Thoracic aorta (tissue), 2 donors: ENCODE data around the gene SLC4A7. TPM values are rescaled to one million over a fixed set of nuclear protein-coding genes. Genes with fewer than 3 reads are reported as not detected.
A peak's percentile ranks its signal among the peaks of the same experiment; 100 is the strongest.

ENCODE experiments used
- ATAC-seq: fragments of 150-250 bp; one replicate; pipeline ENCODE4 v1.8.0; 2017; ENCODE audit warnings: low read depth; ENCODE audit not compliant: insufficient number of reproducible peaks, low FRiP score
- DNase-seq: peaks from one replicate; pipeline ENCODE4 v3.0.0-alpha.2; 2020; ENCODE audit warnings: low spot score
- H3K27ac ChIP-seq, 2 donors: fragments of 200-600 bp; sonication (generic); 1 replicate in 1 of 2; 2 replicates in 1 of 2; pipeline ENCODE4 v1.5.1; 2016; ENCODE audit warnings: mild to moderate bottlenecking in 2 of 2, moderate library complexity in 2 of 2
- H3K27me3 ChIP-seq: fragments of 200-600 bp; sonication (generic); replicated peaks from 2 replicates; pipeline ENCODE4 v1.6.0; 2016; ENCODE audit warnings: mild to moderate bottlenecking; ENCODE audit not compliant: insufficient read depth
- H3K36me3 ChIP-seq: fragments of 200-600 bp; sonication (generic); one replicate; pipeline ENCODE4 v1.5.1; 2016
- H3K4me1 ChIP-seq, 2 donors: fragments of 200-600 bp; sonication (generic); 1 replicate in 1 of 2; 2 replicates in 1 of 2; pipeline versions ENCODE4 v1.5.1 to v1.6.0; 2016; ENCODE audit warnings: low read depth in 2 of 2, mild to moderate bottlenecking in 1 of 2; ENCODE audit not compliant: control insufficient read depth in 1 of 2
- H3K4me3 ChIP-seq: fragments of 200-600 bp; sonication (generic); 2 replicates; pipeline ENCODE4 v1.5.1; 2016; ENCODE audit warnings: mild to moderate bottlenecking
- H3K9me3 ChIP-seq: fragments of 200-600 bp; sonication (generic); 2 replicates; pipeline ENCODE4 v1.5.1; 2016
- CTCF ChIP-seq: fragments of 200-600 bp; sonication (generic); IDR thresholded peaks from one replicate; pipeline ENCODE4 v1.5.1; 2019; ENCODE audit warnings: antibody characterized with exemption
- total RNA-seq, 2 donors: library from RNA; depleted of rRNA; stranded (reverse); fragments of >200 nt; gene quantifications; one replicate each; pipeline versions ENCODE4 v1.1.0 to v1.2.3, GENCODE V29; 2016

Gene SLC4A7
- total RNA-seq, 2 donors from 2014 or later: 50.0 to 176 TPM

GRCh38 chr3:27458929-27459328, 25.3 kb downstream of the SLC4A7 start:
- DNase-seq: no peak

GRCh38 chr3:27456554-27456953, 27.6 kb downstream of the SLC4A7 start:
- no peaks in the 10 kb centered on the region for H3K36me3 ChIP-seq
- no peak for DNase-seq
- no peaks in the 10 kb centered on the region for H3K9me3 ChIP-seq
- ATAC-seq: no peak
- no peaks in the 10 kb centered on the region for H3K27me3 ChIP-seq
- H3K27ac ChIP-seq: no peak overlapping the region
- no peak for TF ChIP-seq CTCF
- no peak overlapping the region for H3K4me3 ChIP-seq
- H3K4me1 ChIP-seq: peaks cover 13 to 29% of the 10 kb centered on the region in 2 donors

More at GRCh38 chr3:27458929-27459328, 25.3 kb downstream of the SLC4A7 start:
- no peak overlapping the region for H3K27ac ChIP-seq
- H3K27me3 ChIP-seq: no peaks in the 10 kb centered on the region
- TF ChIP-seq CTCF: no peak
- ATAC-seq: no peak
- no peaks in the 10 kb centered on the region for H3K36me3 ChIP-seq
- H3K9me3 ChIP-seq: no peaks in the 10 kb centered on the region
- H3K4me3 ChIP-seq: no peak overlapping the region
- H3K4me1 ChIP-seq: peaks cover 4 to 16% of the 10 kb centered on the region in 2 donors

- ATAC-seq: no peak
- Histone ChIP-seq H3K27me3 (no peaks in the 10 kb centered on the region), H3K4me1 (peaks cover 13 to 33% of the 10 kb centered on the region in 2 donors), H3K27ac (no peak overlapping the region), H3K36me3 (no peaks in the 10 kb centered on the region), H3K4me3 (peak overlapping the region; percentile 6), H3K9me3 (no peaks in the 10 kb centered on the region)
- DNase-seq: no peak
- no peak for TF ChIP-seq CTCF
Measured at GRCh38 chr3:27454914-27455313, 29.3 kb downstream of the SLC4A7 start.

GRCh38 chr3:27454461-27454860, 29.7 kb downstream of the SLC4A7 start:
- Histone ChIP-seq H3K9me3 (no peaks in the 10 kb centered on the region), H3K4me1 (peaks cover 13 to 33% of the 10 kb centered on the region in 2 donors), H3K4me3 (no peak overlapping the region), H3K36me3 (no peaks in the 10 kb centered on the region), H3K27ac (no peak overlapping the region), H3K27me3 (no peaks in the 10 kb centered on the region)
- no peak for TF ChIP-seq CTCF
- no peak for DNase-seq
- no peak for ATAC-seq

- Histone ChIP-seq H3K4me3 (no peak overlapping the region), H3K4me1 (peaks cover 13 to 33% of the 10 kb centered on the region in 2 donors), H3K27me3 (no peaks in the 10 kb centered on the region), H3K27ac (no peak overlapping the region), H3K36me3 (peaks cover 3% of the 10 kb centered on the region), H3K9me3 (no peaks in the 10 kb centered on the region)
- DNase-seq (no peak), ATAC-seq (no peak)
- no peak for TF ChIP-seq CTCF
Measured at GRCh38 chr3:27452368-27453090, 31.7 kb downstream of the SLC4A7 start.
